ENCODE data around the gene CPE.

GRCh38 chr4:165508372-165509120 is 129.7 kb downstream of the CPE start:
- TF ChIP-seq CTCF (IDR thresholded peaks at IDR 0.05; ENCODE audit: low read depth, low read length) (no peak), EZH2phosphoT487 (IDR thresholded peaks at IDR 0.05; ENCODE audit: low read depth) (no peak)
